ENCODE measurements around the gene HOXB8.

- no peak for TF ChIP-seq CTCF (IDR thresholded peaks at IDR 0.05; ENCODE audit: poor library complexity, severe bottlenecking)
- no peak for TF ChIP-seq EZH2 (IDR thresholded peaks at IDR 0.05; ENCODE audit: borderline replicate concordance, insufficient read depth, low read length, poor library complexity, severe bottlenecking)
- no peak for TF ChIP-seq POLR2AphosphoS5 (IDR thresholded peaks at IDR 0.05)
These were observed 39.2 kb downstream of the HOXB8 start for GRCh38 chr17:48575673-48576478.

All from neural cell (in vitro differentiated cells).